Dendritic cell treated with granulocyte-macrophage colony-stimulating factor and Interleukin-4, amounts not matched to agents 40 ng/mL and 50 ng/mL, for 4 days (primary cell): ENCODE measurements around the gene CCR5AS.
"Not testable (repeated sequence)": the region's sequence is repeated elsewhere in the genome, so short reads cannot be mapped to it uniquely, and the experiment has no call there.

Experiments used
- H3K27ac Mint-ChIP-seq: one replicate; pipeline ENCODE4 v1.8.0; 2022; ENCODE audit warnings: mild to moderate bottlenecking, mixed read lengths
- H3K27me3 Mint-ChIP-seq: one replicate; pipeline ENCODE4 v1.8.0; 2022; ENCODE audit warnings: mild to moderate bottlenecking, mixed read lengths
- H3K36me3 Mint-ChIP-seq: one replicate; pipeline ENCODE4 v1.8.0; 2022; ENCODE audit warnings: low read depth, mixed read lengths
- H3K4me1 Mint-ChIP-seq: one replicate; pipeline ENCODE4 v1.8.0; 2022; ENCODE audit warnings: low read depth, mixed read lengths
- H3K4me3 Mint-ChIP-seq: one replicate; pipeline ENCODE4 v1.8.0; 2022; ENCODE audit warnings: mild to moderate bottlenecking, moderate library complexity, mixed read lengths
- H3K9me3 Mint-ChIP-seq: one replicate; pipeline ENCODE4 v1.8.0; 2022; ENCODE audit warnings: mixed read lengths
- intact Hi-C: fragments of 100-400 bp; cut with micrococcal nuclease; formaldehyde crosslinking; loops from one replicate; pipeline ENCODE4 v1.15.0; 2022

Gene CCR5AS

GRCh38 chr3:46334741-46335478, 72.0 kb downstream of the CCR5AS start:
- H3K36me3 Mint-ChIP-seq = peaks cover 3% of the 10 kb centered on the region
- H3K4me1 Mint-ChIP-seq = peaks cover 28% of the 10 kb centered on the region
- H3K9me3 Mint-ChIP-seq = peaks cover 21% of the 10 kb centered on the region
- H3K27ac Mint-ChIP-seq = no peak overlapping the region
- H3K27me3 Mint-ChIP-seq = no peaks in the 10 kb centered on the region
- intact Hi-C loops = no loop called here
- no peak overlapping the region for H3K4me3 Mint-ChIP-seq

- H3K4me3 Mint-ChIP-seq, H3K27ac Mint-ChIP-seq, H3K9me3 Mint-ChIP-seq, intact Hi-C loops, H3K27me3 Mint-ChIP-seq, H3K36me3 Mint-ChIP-seq: not testable (repeated sequence)
- peaks cover 28% of the 10 kb centered on the region for H3K4me1 Mint-ChIP-seq
Measured at GRCh38 chr3:46330676-46331075, 76.2 kb downstream of the CCR5AS start.

- H3K4me3 Mint-ChIP-seq = no peak overlapping the region
- peaks cover 7% of the 10 kb centered on the region for H3K9me3 Mint-ChIP-seq
- intact Hi-C loops = no loop called here
- peaks cover 31% of the 10 kb centered on the region for H3K4me1 Mint-ChIP-seq
- H3K27me3 Mint-ChIP-seq = no peaks in the 10 kb centered on the region
- no peak overlapping the region for H3K27ac Mint-ChIP-seq
- H3K36me3 Mint-ChIP-seq = peaks cover 6% of the 10 kb centered on the region
Measured at GRCh38 chr3:46325645-46326300, 81.1 kb downstream of the CCR5AS start.

- intact Hi-C loops = no loop called here
- Mint-ChIP-seq H3K27ac (peak overlapping the region; percentile 90), H3K36me3 (peaks cover 6% of the 10 kb centered on the region), H3K9me3 (peaks cover 7% of the 10 kb centered on the region), H3K27me3 (no peaks in the 10 kb centered on the region), H3K4me3 (no peak overlapping the region), H3K4me1 (peaks cover 34% of the 10 kb centered on the region)
Measured at GRCh38 chr3:46324036-46324435, 82.8 kb downstream of the CCR5AS start.

- Mint-ChIP-seq H3K4me1 (peaks cover 54% of the 10 kb centered on the region), H3K9me3 (peaks cover 15% of the 10 kb centered on the region), H3K27ac (peak overlapping the region; percentile 90), H3K27me3 (no peaks in the 10 kb centered on the region), H3K4me3 (peak overlapping the region; percentile 30), H3K36me3 (peaks cover 6% of the 10 kb centered on the region)
- intact Hi-C loops = no loop called here
Measured at GRCh38 chr3:46321461-46322104, 85.3 kb downstream of the CCR5AS start.

GRCh38 chr3:46318207-46318927, 88.5 kb downstream of the CCR5AS start:
- H3K36me3 Mint-ChIP-seq = no peaks in the 10 kb centered on the region
- peaks cover 72% of the 10 kb centered on the region for H3K4me1 Mint-ChIP-seq
- intact Hi-C loops = no loop called here
- H3K9me3 Mint-ChIP-seq = peaks cover 11% of the 10 kb centered on the region
- no peak overlapping the region for H3K4me3 Mint-ChIP-seq
- peak overlapping the region; percentile 12 for H3K27ac Mint-ChIP-seq
- H3K27me3 Mint-ChIP-seq = no peaks in the 10 kb centered on the region

- Mint-ChIP-seq H3K27ac (peak overlapping the region; percentile 85), H3K4me3 (no peak overlapping the region), H3K36me3 (no peaks in the 10 kb centered on the region), H3K9me3 (peaks cover 8% of the 10 kb centered on the region), H3K27me3 (no peaks in the 10 kb centered on the region), H3K4me1 (peaks cover 74% of the 10 kb centered on the region)
- intact Hi-C loops = no loop called here
Measured at GRCh38 chr3:46316206-46316605, 90.7 kb downstream of the CCR5AS start.

- H3K36me3 Mint-ChIP-seq = no peaks in the 10 kb centered on the region
- H3K27me3 Mint-ChIP-seq = no peaks in the 10 kb centered on the region
- peaks cover 77% of the 10 kb centered on the region for H3K4me1 Mint-ChIP-seq
- H3K9me3 Mint-ChIP-seq = peaks cover 8% of the 10 kb centered on the region
- no peak overlapping the region for H3K4me3 Mint-ChIP-seq
- H3K27ac Mint-ChIP-seq = peak overlapping the region; percentile 85
- intact Hi-C loops = loop anchor here (5.0 kb wide), 2 partner anchors 48 to 107 kb away; partner anchors contain the start of gene CCR1
Measured at GRCh38 chr3:46314517-46314916, 92.3 kb downstream of the CCR5AS start.
